Measurements from ENCODE around the gene RPL10A.

RPL10A gene

DNA sequence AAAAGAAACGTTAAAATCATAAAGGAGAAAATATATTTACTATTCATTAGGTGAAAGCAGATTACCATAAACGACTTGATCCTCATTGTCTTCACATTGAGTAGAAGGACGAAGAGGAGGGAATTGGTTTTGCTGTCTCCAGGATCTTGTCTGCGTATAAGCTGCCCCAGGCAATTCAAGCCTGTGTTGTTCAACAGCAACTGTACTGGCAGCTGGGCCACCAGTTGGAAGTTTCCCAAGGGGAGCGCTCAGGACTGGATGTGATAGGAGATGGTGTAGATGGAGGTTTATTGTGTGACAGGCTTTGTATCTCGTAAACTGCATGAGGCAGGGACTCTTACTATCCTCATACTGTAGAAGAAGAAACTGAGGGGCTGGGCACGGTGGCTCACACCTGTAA is 20.0 kb upstream of the RPL10A start:
- no peak for DNase-seq (ENCODE audit: low read depth in 2 of 2)

- no peak for DNase-seq (ENCODE audit: low read depth in 2 of 2)
Observed at GRCh38 chr6:35449287-35449881, 18.8 kb upstream of the RPL10A start.

- DNase-seq (ENCODE audit: low read depth in 2 of 2): no peak
Observed at GRCh38 chr6:35451354-35452182, 16.6 kb upstream of the RPL10A start.

- DNase-seq (ENCODE audit: low read depth in 2 of 2): peak; percentile 84
Observed at GRCh38 chr6:35452183-35453090, 15.8 kb upstream of the RPL10A start, which contains the start of gene FANCE. FANCE (plus strand) TSS chr6:35452338; CDS start chr6:35452546, 208 bp downstream.

GRCh38 chr6:35453236-35453635 is 15.0 kb upstream of the RPL10A start:
- no peak for DNase-seq (ENCODE audit: low read depth in 2 of 2)

- DNase-seq (ENCODE audit: low read depth in 2 of 2): no peak
Observed at GRCh38 chr6:35454391-35455110, 13.7 kb upstream of the RPL10A start.

DNA sequence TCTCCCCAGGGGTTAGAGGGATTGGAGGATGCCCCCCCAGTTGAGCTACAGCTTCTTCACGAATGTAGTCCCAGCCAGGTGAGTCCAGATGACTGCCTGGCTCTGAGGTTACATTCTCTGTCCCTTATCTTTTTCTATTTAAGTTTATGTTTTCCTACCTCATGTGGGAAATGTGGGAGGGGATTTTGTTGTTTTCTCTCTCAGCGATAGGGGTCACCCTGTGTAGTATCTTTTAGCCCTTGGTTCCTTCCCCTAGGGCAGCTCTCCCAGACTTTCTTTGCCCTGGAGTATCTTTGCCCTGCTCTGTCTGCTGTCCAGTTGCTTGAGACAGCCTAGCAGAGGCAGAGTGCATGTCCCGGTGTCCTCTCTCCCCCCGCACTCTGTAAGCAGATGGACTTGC is 10.3 kb upstream of the RPL10A start:
- DNase-seq (ENCODE audit: low read depth in 2 of 2): no peak

- no peak for DNase-seq (ENCODE audit: low read depth in 2 of 2)
Observed at GRCh38 chr6:35461270-35461669, 6.9 kb upstream of the RPL10A start.

DNA sequence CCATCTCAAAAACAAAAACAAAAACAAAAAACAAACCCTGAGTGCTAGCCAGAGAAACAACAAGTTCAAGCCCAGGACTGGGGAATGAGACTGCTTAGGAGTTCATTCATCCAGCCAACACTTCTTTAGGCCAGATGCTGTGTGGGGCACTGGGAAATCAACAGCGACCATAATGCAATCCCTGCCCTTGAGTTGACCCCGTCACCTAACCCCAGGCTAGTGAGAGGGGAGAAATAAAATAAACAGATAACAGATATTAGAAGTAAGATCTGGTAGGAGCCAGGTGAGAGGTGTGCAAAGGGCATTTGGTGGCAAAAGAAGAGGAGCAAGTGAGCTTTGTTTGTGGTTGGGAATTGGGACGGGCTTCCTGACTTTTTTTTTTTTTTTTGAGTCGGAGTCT is 4.9 kb upstream of the RPL10A start:
- DNase-seq (ENCODE audit: low read depth in 2 of 2): no peak

GRCh38 chr6:35465646-35466045 is 2.6 kb upstream of the RPL10A start:
- no peak for DNase-seq (ENCODE audit: low read depth in 2 of 2)

- no peak for DNase-seq (ENCODE audit: low read depth in 2 of 2)
Observed at GRCh38 chr6:35468980-35469750, 964 bp downstream of the RPL10A start.

DNA sequence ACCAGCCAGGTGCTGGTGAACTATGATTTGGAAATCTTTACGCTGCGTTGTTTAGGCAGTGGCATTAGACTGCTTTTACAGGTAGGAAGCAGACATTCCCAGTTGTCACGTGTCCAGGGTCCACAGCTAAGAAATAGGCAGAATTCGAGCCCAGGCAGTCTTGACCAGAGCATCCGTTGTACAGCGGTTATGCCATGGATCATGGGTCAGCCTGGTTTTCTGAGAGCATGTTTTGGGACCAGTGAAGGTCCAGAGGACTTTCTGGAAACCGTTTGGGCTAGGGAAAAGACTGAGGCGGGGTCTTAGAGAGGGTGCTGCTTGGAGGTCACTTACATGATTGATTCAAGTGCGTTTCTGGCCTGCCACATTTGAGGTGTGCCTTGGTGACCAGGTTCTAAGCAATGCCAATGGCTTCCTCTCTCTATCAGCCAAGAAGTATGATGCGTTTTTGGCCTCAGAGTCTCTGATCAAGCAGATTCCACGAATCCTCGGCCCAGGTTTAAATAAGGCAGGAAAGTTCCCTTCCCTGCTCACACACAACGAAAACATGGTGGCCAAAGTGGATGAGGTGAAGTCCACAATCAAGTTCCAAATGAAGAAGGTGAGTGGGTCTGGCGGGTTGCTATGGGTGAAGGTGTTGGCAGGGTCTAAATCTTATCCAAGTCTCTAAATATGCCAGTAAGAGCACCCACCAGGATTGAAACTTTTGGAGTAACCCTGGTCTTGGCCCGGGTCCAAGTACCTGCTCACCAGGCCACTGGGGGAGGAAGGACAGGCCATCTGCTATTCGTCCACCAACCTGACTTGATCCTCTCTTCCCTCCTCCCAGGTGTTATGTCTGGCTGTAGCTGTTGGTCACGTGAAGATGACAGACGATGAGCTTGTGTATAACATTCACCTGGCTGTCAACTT is 1.8 kb downstream of the RPL10A start:
- DNase-seq (ENCODE audit: low read depth in 2 of 2): no peak

- no peak for DNase-seq (ENCODE audit: low read depth in 2 of 2)
Observed at GRCh38 chr6:35470663-35471120, 2.5 kb downstream of the RPL10A start.

DNA sequence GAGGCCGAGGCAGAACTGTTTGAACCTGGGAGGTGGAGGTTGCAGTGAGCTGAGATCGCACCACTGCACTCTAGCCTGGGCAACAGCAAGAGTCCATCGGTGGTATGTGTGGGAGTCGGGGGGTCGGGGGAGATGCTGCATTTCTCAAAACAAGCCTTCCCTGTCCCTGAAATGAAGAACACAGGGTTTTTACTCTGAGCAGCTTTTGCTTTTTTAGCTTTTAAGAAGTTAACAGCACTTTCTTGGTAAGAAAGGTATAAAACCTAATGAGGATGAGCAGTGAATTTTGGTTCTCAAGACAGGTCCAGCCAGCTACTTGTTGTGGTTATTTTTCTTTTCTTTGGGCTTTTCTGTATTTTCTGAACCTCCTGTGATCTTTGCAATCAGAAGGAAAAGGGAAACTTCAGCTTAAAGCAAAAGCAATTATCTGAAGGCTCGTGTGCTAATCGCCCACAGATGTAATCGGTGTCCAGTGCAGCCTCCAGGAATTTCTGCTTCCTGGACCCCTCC is 3.7 kb downstream of the RPL10A start:
- DNase-seq (ENCODE audit: low read depth in 2 of 2): no peak

DNA sequence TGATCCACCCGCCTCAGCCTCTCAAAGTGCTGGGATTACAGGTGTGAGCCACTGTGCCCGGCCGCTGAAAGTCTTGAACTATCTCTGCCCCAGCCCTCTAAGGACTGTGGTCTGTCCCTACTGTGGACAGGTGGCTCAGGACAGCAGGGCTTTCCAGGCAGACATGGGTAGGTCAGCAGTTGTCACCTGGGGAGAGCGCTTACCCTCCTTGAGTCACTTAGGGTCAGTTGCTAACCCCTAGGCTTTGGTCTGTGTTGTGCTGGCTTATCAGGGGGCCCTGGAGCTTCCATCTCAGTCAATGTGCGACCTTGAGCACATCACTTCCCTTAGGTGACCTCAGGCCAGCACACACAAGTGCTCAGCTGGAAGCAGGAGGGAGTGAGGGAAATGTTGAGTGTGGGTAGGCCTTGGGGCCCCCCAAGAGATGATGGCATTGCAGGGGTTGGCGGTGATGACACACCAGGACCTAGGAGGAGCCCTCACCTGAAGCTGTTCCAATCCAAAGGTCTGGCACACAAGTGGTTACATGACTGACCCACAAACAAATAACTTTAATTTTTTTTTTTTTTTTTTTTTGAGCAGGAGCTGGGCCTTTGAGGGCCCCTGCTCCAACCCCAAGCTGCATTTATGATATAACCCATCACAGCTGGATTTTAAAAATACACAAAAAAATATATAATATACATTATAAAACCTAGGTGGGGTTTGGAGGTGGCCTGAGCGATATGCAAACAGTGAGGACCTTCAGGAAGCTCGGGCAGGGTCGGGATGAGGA is 5.1 kb downstream of the RPL10A start:
- no peak for DNase-seq (ENCODE audit: low read depth in 2 of 2)

- DNase-seq (ENCODE audit: low read depth in 2 of 2): no peak
Observed at GRCh38 chr6:35473850-35474130, 5.6 kb downstream of the RPL10A start.

- no peak for DNase-seq (ENCODE audit: low read depth in 2 of 2)
Observed at GRCh38 chr6:35474131-35474941, 6.1 kb downstream of the RPL10A start.

- DNase-seq (ENCODE audit: low read depth in 2 of 2): no peak
Observed at GRCh38 chr6:35474942-35475570, 6.9 kb downstream of the RPL10A start.

Measured in stimulated activated CD8-positive, alpha-beta memory T cell treated with anti-CD3 and anti-CD28 coated beads, Interleukin-7, amount 100 ng/mL, for 1 hour (primary cell).